COLO668 (cell line): ENCODE measurements around the gene CCR3.

ENCODE experiments used
- DNase-seq: peaks from one replicate; lab custom pipeline; 2025; ENCODE audit not compliant: unreplicated experiment; lab: John Stamatoyannopoulos, UW

The CCR3 gene

GRCh38 chr3:46271209-46271745 lies 29.0 kb downstream of the CCR3 start:
- no peak for DNase-seq

- DNase-seq: no peak
These were observed 29.8 kb downstream of the CCR3 start for GRCh38 chr3:46272028-46272451.

- DNase-seq: peak; percentile 17
These were observed 34.3 kb downstream of the CCR3 start for GRCh38 chr3:46276497-46277099.

- no peak for DNase-seq
These were observed 35.2 kb downstream of the CCR3 start for GRCh38 chr3:46277476-46277875.

GRCh38 chr3:46278816-46279672 lies 36.8 kb downstream of the CCR3 start:
- DNase-seq: no peak

GRCh38 chr3:46280105-46280797 lies 38.0 kb downstream of the CCR3 start:
- DNase-seq: no peak

- DNase-seq: no peak
These were observed 39.3 kb downstream of the CCR3 start for GRCh38 chr3:46281551-46281950.

GRCh38 chr3:46282041-46282440 lies 39.8 kb downstream of the CCR3 start:
- DNase-seq: no peak

- no peak for DNase-seq
These were observed 40.4 kb downstream of the CCR3 start for GRCh38 chr3:46282696-46283095.

GRCh38 chr3:46283881-46284450 lies 41.7 kb downstream of the CCR3 start:
- no peak for DNase-seq

- DNase-seq: no peak
These were observed 42.9 kb downstream of the CCR3 start for GRCh38 chr3:46284981-46285683.

- no peak for DNase-seq
These were observed 43.8 kb downstream of the CCR3 start for GRCh38 chr3:46285931-46286619.

GRCh38 chr3:46286947-46287565 lies 44.8 kb downstream of the CCR3 start:
- no peak for DNase-seq

- DNase-seq: no peak
These were observed 47.3 kb downstream of the CCR3 start for GRCh38 chr3:46289551-46289950.

GRCh38 chr3:46289966-46290365 lies 47.7 kb downstream of the CCR3 start:
- no peak for DNase-seq

- DNase-seq: no peak
These were observed 48.8 kb downstream of the CCR3 start for GRCh38 chr3:46291046-46291445.

GRCh38 chr3:46293035-46293724 lies 50.9 kb downstream of the CCR3 start:
- DNase-seq: no peak

GRCh38 chr3:46293991-46294833 lies 52.0 kb downstream of the CCR3 start:
- DNase-seq: no peak
